ENCODE data around the gene HECW1.
"Not testable (repeated sequence)": the region's sequence is repeated elsewhere in the genome, so short reads cannot be mapped to it uniquely, and the experiment has no call there.

Gene HECW1

GRCh38 chr7:43557831-43558495, 445.5 kb downstream of the HECW1 start:
- no peak for DNase-seq

GRCh38 chr7:43559171-43559945, 446.9 kb downstream of the HECW1 start:
- DNase-seq, result no peak

- no peak for DNase-seq
Measured at GRCh38 chr7:43559946-43560335, 447.5 kb downstream of the HECW1 start.

- no peak for DNase-seq
Measured at GRCh38 chr7:43560742-43561330, 448.4 kb downstream of the HECW1 start.

- DNase-seq, result no peak
Measured at GRCh38 chr7:43562383-43562782, 449.9 kb downstream of the HECW1 start.

- DNase-seq, result no peak
Measured at GRCh38 chr7:43565786-43566185, 453.3 kb downstream of the HECW1 start.

- DNase-seq, result no peak
Measured at GRCh38 chr7:43568529-43568928, 456.1 kb downstream of the HECW1 start.

- DNase-seq, result no peak
Measured at GRCh38 chr7:43569424-43569823, 457.0 kb downstream of the HECW1 start.

GRCh38 chr7:43570688-43571365, 458.4 kb downstream of the HECW1 start:
- DNase-seq, result no peak

GRCh38 chr7:43572516-43573049, 460.1 kb downstream of the HECW1 start:
- no peak for DNase-seq

- not testable (repeated sequence) for DNase-seq
Measured at GRCh38 chr7:43573832-43574231, 461.4 kb downstream of the HECW1 start.

GRCh38 chr7:43575506-43575905, 463.1 kb downstream of the HECW1 start:
- DNase-seq, result no peak

- DNase-seq, result no peak
Measured at GRCh38 chr7:43576241-43576640, 463.8 kb downstream of the HECW1 start.

- DNase-seq, result no peak
Measured at GRCh38 chr7:43577485-43577951, 465.1 kb downstream of the HECW1 start.

GRCh38 chr7:43582503-43583423, 470.3 kb downstream of the HECW1 start, which contains the start of gene STK17A:
Gene STK17A (plus strand): TSS chr7:43583108. CDS start chr7:43583244, 136 bp downstream.
- peak; percentile 92 for DNase-seq

GRCh38 chr7:43583424-43584194, 471.2 kb downstream of the HECW1 start:
- peak; percentile 29 for DNase-seq

GRCh38 chr7:43584195-43584586, 471.7 kb downstream of the HECW1 start:
- DNase-seq, result no peak

- not testable (repeated sequence) for DNase-seq
Measured at GRCh38 chr7:43584733-43585132, 472.3 kb downstream of the HECW1 start.

- no peak for DNase-seq
Measured at GRCh38 chr7:43585562-43585961, 473.1 kb downstream of the HECW1 start.

- DNase-seq, result no peak
Measured at GRCh38 chr7:43586251-43586900, 473.9 kb downstream of the HECW1 start.

Data from DMS 273 treated with DMSO at 0.1 percent for 48 hours (cell line).